H1 (cell line): ENCODE measurements around the gene UTP20. TPM values are rescaled to one million over a fixed set of nuclear protein-coding genes. Genes with fewer than 3 reads are reported as not detected.

Experiments used
- CTCF ChIA-PET: fragments of 300-600 bp; sonication (Branson Sonifier 250); formaldehyde crosslinking; loops from one replicate; lab custom pipeline; 2021; ENCODE audit not compliant: partially characterized antibody; lab: Charles Lee
- POLR2A ChIA-PET: fragments of 300-600 bp; sonication (Branson Sonifier 250); formaldehyde crosslinking; loops from one replicate; lab custom pipeline; 2021; ENCODE audit warnings: inconsistent platforms; ENCODE audit not compliant: partially characterized antibody; lab: Charles Lee
- DNase-seq, 2 experiments: peaks; one replicate each; pipeline versions ENCODE4 v3.0.0 to v3.0.0-alpha.2; 2010 to 2022; ENCODE audit warnings: low spot score in 2 of 2, low read depth in 1 of 2, mixed read lengths in 1 of 2
- FAIRE-seq: peaks from 2 replicates; lab custom pipeline; 2011; peaks lifted over from hg19 to GRCh38; lab: Jason Lieb, UNC
- H2AFZ ChIP-seq: 2 replicates; pipeline ENCODE4 v1.8.1; 2012; ENCODE audit warnings: low read length, inconsistent platforms
- H2AK5ac ChIP-seq: 2 replicates; pipeline ENCODE4 v1.6.1; 2013; ENCODE audit warnings: low read depth, low read length
- H2BK120ac ChIP-seq: replicated peaks from 2 replicates; pipeline ENCODE3; 2013; ENCODE audit warnings: low read depth, low read length, inconsistent platforms
- H2BK12ac ChIP-seq: 2 replicates; pipeline ENCODE4 v1.6.1; 2013; ENCODE audit warnings: low read depth, low read length
- H2BK15ac ChIP-seq: 2 replicates; pipeline ENCODE4 v1.6.1; 2013; ENCODE audit warnings: low read length
- H2BK20ac ChIP-seq: 2 replicates; pipeline ENCODE4 v1.6.1; 2013; ENCODE audit warnings: low read length
- H2BK5ac ChIP-seq: 2 replicates; pipeline ENCODE4 v1.6.1; 2013; ENCODE audit warnings: low read depth, low read length
- H3K14ac ChIP-seq: 2 replicates; pipeline ENCODE4 v1.6.1; 2013; ENCODE audit warnings: inconsistent platforms; ENCODE audit not compliant: insufficient read length
- H3K18ac ChIP-seq: 2 replicates; pipeline ENCODE4 v1.6.1; 2013; ENCODE audit warnings: low read length; ENCODE audit errors: extremely low read depth
- H3K23ac ChIP-seq: 2 replicates; pipeline ENCODE4 v1.6.1; 2013; ENCODE audit warnings: inconsistent platforms; ENCODE audit not compliant: insufficient read length
- H3K23me2 ChIP-seq: 2 replicates; pipeline ENCODE4 v1.6.1; 2013; ENCODE audit warnings: low read depth, low read length
- H3K27ac ChIP-seq: 2 replicates; pipeline ENCODE4 v1.6.1; 2011; ENCODE audit warnings: low read depth, low read length, inconsistent platforms
- H3K27me3 ChIP-seq, 4 experiments: replicated peaks in 1 of 4; 1 replicate in 1 of 4; 2 replicates in 3 of 4; pipeline versions ENCODE4 v1.6.1 to v1.8.1; 2011 to 2013; ENCODE audit warnings: low read length in 3 of 4, mild to moderate bottlenecking in 3 of 4, inconsistent platforms in 2 of 4, mixed read lengths in 2 of 4, moderate library complexity in 1 of 4; ENCODE audit not compliant: control insufficient read depth in 3 of 4, insufficient read depth in 3 of 4; ENCODE audit errors: extremely low read depth in 1 of 4
- H3K36me3 ChIP-seq, 4 experiments: 2 replicates each; pipeline versions ENCODE4 v1.6.1 to v1.8.1; 2011 to 2013; ENCODE audit warnings: mild to moderate bottlenecking in 4 of 4, low read length in 3 of 4, moderate library complexity in 2 of 4, control low read depth in 1 of 4, inconsistent platforms in 1 of 4; ENCODE audit not compliant: insufficient read depth in 4 of 4, control insufficient read depth in 2 of 4
- H3K4ac ChIP-seq: replicated peaks from 2 replicates; pipeline ENCODE3; 2013; ENCODE audit warnings: low read length, low read depth, mixed read lengths, inconsistent platforms; ENCODE audit not compliant: insufficient read length
- H3K4me1 ChIP-seq, 4 experiments: replicated peaks in 1 of 4; 1 replicate in 1 of 4; 2 replicates in 3 of 4; pipeline versions ENCODE4 v1.6.1 to v1.8.1; 2011 to 2013; ENCODE audit warnings: low read length in 3 of 4, inconsistent platforms in 2 of 4, mixed read lengths in 1 of 4; ENCODE audit not compliant: insufficient read depth in 4 of 4, control insufficient read depth in 3 of 4
- H3K4me2 ChIP-seq, 2 experiments: 2 replicates each; pipeline versions ENCODE4 v1.6.1 to v1.8.1; 2011 to 2013; ENCODE audit warnings: low read depth in 2 of 2, low read length in 2 of 2, control low read depth in 1 of 2, inconsistent platforms in 1 of 2, mild to moderate bottlenecking in 1 of 2; ENCODE audit not compliant: insufficient read depth in 1 of 2
- H3K4me3 ChIP-seq, 4 experiments: fragments of 200-600, 300-600 bp in 1 of 4; sonication (generic), shearing (Covaris generic), sonication (Bioruptor Twin) in 1 of 4; 2 replicates each; pipeline versions ENCODE4 v1.5.1 to v1.8.1; 2011 to 2016; ENCODE audit warnings: low read length in 4 of 4, low read depth in 3 of 4, control low read depth in 2 of 4, inconsistent platforms in 2 of 4, mild to moderate bottlenecking in 2 of 4, mixed read lengths in 1 of 4, moderate library complexity in 1 of 4; ENCODE audit not compliant: insufficient read depth in 2 of 4; ENCODE audit errors: extremely low read depth in 1 of 4
- H3K56ac ChIP-seq: replicated peaks from 2 replicates; pipeline ENCODE3; 2013; ENCODE audit warnings: low read depth, mild to moderate bottlenecking, mixed read lengths, low read length, inconsistent platforms; ENCODE audit not compliant: insufficient read length
- H3K79me1 ChIP-seq: 2 replicates; pipeline ENCODE4 v1.6.1; 2013; ENCODE audit warnings: low read depth, low read length, control low read depth
- H3K79me2 ChIP-seq, 2 experiments: 2 replicates each; pipeline versions ENCODE4 v1.6.1 to v1.8.1; 2012 to 2013; ENCODE audit warnings: low read length in 2 of 2, mild to moderate bottlenecking in 2 of 2, inconsistent platforms in 1 of 2; ENCODE audit not compliant: insufficient read depth in 2 of 2, control insufficient read depth in 1 of 2
- H3K9ac ChIP-seq, 4 experiments: replicated peaks in 1 of 4; 1 replicate in 1 of 4; 2 replicates in 3 of 4; pipeline versions ENCODE4 v1.6.1 to v1.8.1; 2011 to 2013; ENCODE audit warnings: low read depth in 3 of 4, low read length in 3 of 4, control low read depth in 2 of 4, mild to moderate bottlenecking in 2 of 4, moderate library complexity in 2 of 4, inconsistent platforms in 1 of 4; ENCODE audit errors: extremely low read depth in 1 of 4
- H3K9me3 ChIP-seq, 2 experiments: 2 replicates each; pipeline versions ENCODE4 v1.6.1 to v1.8.1; 2012 to 2013; ENCODE audit warnings: mild to moderate bottlenecking in 2 of 2, moderate library complexity in 2 of 2, control low read depth in 1 of 2, inconsistent platforms in 1 of 2, low read depth in 1 of 2, low read length in 1 of 2, mixed read lengths in 1 of 2; ENCODE audit not compliant: insufficient read depth in 2 of 2
- H4K20me1 ChIP-seq, 2 experiments: replicated peaks in 1 of 2; 2 replicates each; pipeline versions ENCODE3 to v1.8.1; 2011 to 2013; ENCODE audit warnings: inconsistent platforms in 2 of 2, low read length in 2 of 2, mild to moderate bottlenecking in 1 of 2; ENCODE audit not compliant: insufficient read depth in 2 of 2, control insufficient read depth in 1 of 2
- H4K5ac ChIP-seq: 2 replicates; pipeline ENCODE4 v1.6.1; 2013; ENCODE audit warnings: low read length, low read depth, mixed read lengths, inconsistent platforms; ENCODE audit not compliant: insufficient read length
- H4K8ac ChIP-seq: 2 replicates; pipeline ENCODE4 v1.8.0; 2013; ENCODE audit warnings: mild to moderate bottlenecking, moderate library complexity, low read length, inconsistent platforms; ENCODE audit not compliant: insufficient read depth; ENCODE audit errors: extremely low read depth
- H4K91ac ChIP-seq: replicated peaks from 2 replicates; pipeline ENCODE3; 2013; ENCODE audit warnings: low read length, mixed read lengths, inconsistent platforms; ENCODE audit not compliant: insufficient read length
- BCL11A ChIP-seq, 2 experiments: IDR thresholded peaks; one replicate each; pipeline ENCODE4 v1.6.1; 2011; ENCODE audit warnings: low read depth in 2 of 2, low read length in 2 of 2, mild to moderate bottlenecking in 2 of 2
- CTBP2 ChIP-seq: IDR thresholded peaks from 2 replicates; pipeline ENCODE4 v1.7.0; 2011; ENCODE audit warnings: borderline replicate concordance, mild to moderate bottlenecking, moderate library complexity, mixed read lengths, low read length; ENCODE audit not compliant: insufficient read depth, insufficient read length
- E2F6 ChIP-seq: IDR thresholded peaks from 2 replicates; pipeline ENCODE4 v1.6.1; 2012; ENCODE audit warnings: inconsistent platforms
- FOSL1 ChIP-seq: IDR thresholded peaks from 2 replicates; pipeline ENCODE4 v1.6.1; 2011; ENCODE audit warnings: mild to moderate bottlenecking, low read depth, low read length, moderate library complexity; ENCODE audit not compliant: insufficient read depth
- GABPA ChIP-seq: IDR thresholded peaks from 2 replicates; pipeline ENCODE4 v1.6.1; 2011; ENCODE audit warnings: mild to moderate bottlenecking, low read length, moderate library complexity, borderline replicate concordance; ENCODE audit not compliant: insufficient read depth
- GTF2F1 ChIP-seq: IDR thresholded peaks from 2 replicates; pipeline ENCODE4 v1.6.1; 2012; ENCODE audit warnings: low read depth, low read length, improper control_type of control experiment, borderline replicate concordance
- HDAC2 ChIP-seq, 2 experiments: fragments of 300-600 bp in 1 of 2; sonication (generic) in 1 of 2; IDR thresholded peaks; 2 replicates each; pipeline ENCODE4 v1.6.1; 2011 to 2012; ENCODE audit warnings: low read depth in 2 of 2, low read length in 2 of 2, mild to moderate bottlenecking in 2 of 2, moderate library complexity in 2 of 2, borderline replicate concordance in 1 of 2, inconsistent platforms in 1 of 2
- HDAC6 ChIP-seq: IDR thresholded peaks from one replicate; pipeline ENCODE4 v1.7.1; 2012; ENCODE audit warnings: low read depth, mild to moderate bottlenecking, inconsistent platforms, low read length, moderate library complexity
- JUN ChIP-seq: IDR thresholded peaks from 2 replicates; pipeline ENCODE4 v1.6.1; 2011; ENCODE audit warnings: low read depth, mild to moderate bottlenecking, improper control_type of control experiment, low read length
- KDM1A ChIP-seq: fragments of 200-600, 300-600 bp; sonication (generic); IDR thresholded peaks from 2 replicates; pipeline ENCODE4 v1.7.1; 2016; ENCODE audit warnings: mild to moderate bottlenecking, low read length, borderline replicate concordance
- SIN3A ChIP-seq, 2 experiments: IDR thresholded peaks in 1 of 2; conservative IDR thresholded peaks in 1 of 2; 2 replicates each; pipeline ENCODE4 v1.6.1; 2011 to 2012; ENCODE audit warnings: low read length in 2 of 2, improper control_type of control experiment in 1 of 2, low read depth in 1 of 2, mild to moderate bottlenecking in 1 of 2
- TAF7 ChIP-seq: optimal IDR thresholded peaks from 2 replicates; pipeline ENCODE3; 2011; ENCODE audit warnings: low read depth, mild to moderate bottlenecking, inconsistent platforms, low read length, moderate library complexity, borderline replicate concordance
- WGBS, 2 experiments: shearing (Covaris generic) in 1 of 2; methylation state at CpG; one replicate each; pipeline versions ENCODE4 v1.1.6 to v1.1.7; 2013 to 2015; ENCODE audit warnings: low lambda C conversion rate in 2 of 2, mixed read lengths in 2 of 2, inconsistent platforms in 1 of 2, low coverage in 1 of 2, missing lambda C conversion rate in 1 of 2; ENCODE audit not compliant: insufficient replicate concordance in 2 of 2, insufficient coverage in 1 of 2, insufficient read length in 1 of 2; ENCODE audit errors: extremely low coverage in 1 of 2, missing lambda C conversion rate in 1 of 2; 5-methylcytosine and 5-hydroxymethylcytosine counted together
- polyA plus RNA-seq, 7 experiments: library from polyadenylated mRNA; depleted of rRNA in 3 of 7; stranded (reverse) in 5 of 7; unstranded in 2 of 7; fragments of >200 nt in 5 of 7; fragments of 200-250 nt in 2 of 7; gene quantifications; 1 replicate in 5 of 7; 2 replicates in 1 of 7; 4 replicates in 1 of 7; pipeline versions ENCODE4 v1.2.1 to v1.2.3, GENCODE V29; 2011 to 2013; ENCODE audit warnings: missing spikeins in 2 of 7, mixed read lengths in 2 of 7
- total RNA-seq: library from RNA; stranded (reverse); fragmentation: NEBNext Ultra II Directional; extraction: Animal tissue kit (Norgen Biotek cat#: 25700); gene quantifications from 2 replicates; pipeline ENCODE4 v1.2.1, GENCODE V29; 2021

UTP20 gene
- total and polyA plus RNA-seq, 2 of the 8 experiments (the other 6 are each of a cell fraction or from before 2014, with no cell fraction given): 8.5 to 48.4 TPM

GRCh38 chr12:101375573-101375972 lies 95.7 kb downstream of the UTP20 start:
- FAIRE-seq: no peak
- H3K36me3 ChIP-seq: peaks cover 8 to 70% (median 43%) of the 10 kb centered on the region in 4 experiments; a peak in 7 of 8 replicates
- TF ChIP-seq GTF2F1 (no peak), HDAC2 (IDR thresholded peaks at IDR 0.05; ENCODE audit: borderline replicate concordance in 1 of 2, low read depth in 2 of 2, low read length in 2 of 2) (no peak), GABPA (no peak), E2F6 (no peak), HDAC6 (no peak), FOSL1 (no peak), BCL11A (IDR thresholded peaks at IDR 0.05; ENCODE audit: low read depth in 2 of 2, low read length in 2 of 2) (no peak), TAF7 (no peak), JUN (no peak), CTBP2 (no peak), SIN3A (conservative IDR thresholded peaks at IDR 0.05 in 1 of 2, IDR thresholded peaks at IDR 0.05 in 1 of 2; ENCODE audit: low read depth in 1 of 2, low read length in 2 of 2) (no peak), KDM1A (no peak)

More at GRCh38 chr12:101375573-101375972, 95.7 kb downstream of the UTP20 start:
- Histone ChIP-seq H3K9me3 (no peaks in the 10 kb centered on the region), H2AK5ac (no peak overlapping the region), H3K23me2 (no peaks in the 10 kb centered on the region), H3K4ac (no peak overlapping the region), H3K27me3 (no peaks in the 10 kb centered on the region), H4K5ac (no peak overlapping the region), H4K20me1 (peaks cover 0 to 2% of the 10 kb centered on the region in 2 experiments), H3K79me1 (no peaks in the 10 kb centered on the region), H3K56ac (no peak overlapping the region), H3K9ac (no peak overlapping the region), H2BK120ac (no peak overlapping the region), H2BK12ac (no peak overlapping the region), H3K27ac (no peak overlapping the region), H2BK15ac (no peak overlapping the region), H3K18ac (no peak overlapping the region), H3K4me1 (no peaks in the 10 kb centered on the region), H4K91ac (no peak overlapping the region), H3K23ac (no peak overlapping the region), H3K4me3 (no peak overlapping the region), H4K8ac (no peak overlapping the region), H2AFZ (no peak overlapping the region), H3K14ac (no peak overlapping the region), H3K79me2 (no peaks in the 10 kb centered on the region), H3K4me2 (no peak overlapping the region), H2BK20ac (no peak overlapping the region), H2BK5ac (no peak overlapping the region)
- no peak for DNase-seq
- CTCF ChIA-PET: interaction anchor here (0.6 kb wide), 1 partner anchor 599 kb away, joined by 5 read pairs; no protein-coding TSS in a partner anchor
- POLR2A ChIA-PET: interaction anchor here (0.8 kb wide), 1 partner anchor 30 kb away, joined by 3 read pairs; no protein-coding TSS in a partner anchor
- WGBS, 2 experiments: 92% methylated on average over 5 of the region's 5 CpGs; no CpG with 5 or more reads in 1 of the 2 experiments
